Urinary bladder (tissue), 4 donors: ENCODE measurements around the gene COQ9. TPM values are rescaled to one million over a fixed set of nuclear protein-coding genes. Genes with fewer than 3 reads are reported as not detected.
"Not testable (repeated sequence)": the region's sequence is repeated elsewhere in the genome, so short reads cannot be mapped to it uniquely, and the experiment has no call there.

Experiments
- DNase-seq: peaks from one replicate; pipeline ENCODE4 v3.0.0-alpha.2; 2015; ENCODE audit errors: extremely low spot score
- H3K27ac ChIP-seq: one replicate; pipeline ENCODE4 v1.5.1; 2013; ENCODE audit warnings: low read depth, mild to moderate bottlenecking, moderate library complexity
- H3K36me3 ChIP-seq: one replicate; pipeline ENCODE4 v1.6.1; 2013; ENCODE audit warnings: mild to moderate bottlenecking, moderate library complexity; ENCODE audit not compliant: insufficient read depth
- H3K4me1 ChIP-seq: one replicate; pipeline ENCODE4 v1.6.1; 2013; ENCODE audit warnings: mild to moderate bottlenecking, moderate library complexity; ENCODE audit not compliant: insufficient read depth
- H3K4me3 ChIP-seq: one replicate; pipeline ENCODE4 v1.5.1; 2013; ENCODE audit warnings: low read depth, low read length
- WGBS: extraction: QIAGEN DNeasy Blood & Tissue Kit; methylation state at CpG from one replicate; pipeline ENCODE4 v1.1.7; 2013; 5-methylcytosine and 5-hydroxymethylcytosine counted together
- polyA plus RNA-seq: library from polyadenylated mRNA; stranded (reverse); fragments of 200-250 nt; gene quantifications from one replicate; pipeline ENCODE4 v1.2.3, GENCODE V29; 2013
- total RNA-seq: library from RNA; depleted of rRNA; stranded (reverse); fragments of >200 nt; gene quantifications from one replicate; pipeline ENCODE4 v1.2.3, GENCODE V29; 2014
- donor health status: healthy with polysubstance abuse.
- donor health status: healthy.

Gene COQ9
- total and polyA plus RNA-seq, 2 donors, result 37.0 to 97.6 TPM

GRCh38 chr16:57497121-57497520 lies 49.8 kb downstream of the COQ9 start:
- H3K4me1 ChIP-seq, result no peaks in the 10 kb centered on the region
- no peak overlapping the region for H3K27ac ChIP-seq
- no peak overlapping the region for H3K4me3 ChIP-seq
- 57% methylated on average over 13 of the region's 13 CpGs for WGBS
- no peaks in the 10 kb centered on the region for H3K36me3 ChIP-seq
- DNase-seq, result no peak

GRCh38 chr16:57498031-57498430 lies 50.8 kb downstream of the COQ9 start:
- H3K36me3 ChIP-seq, result no peaks in the 10 kb centered on the region
- no peaks in the 10 kb centered on the region for H3K4me1 ChIP-seq
- H3K4me3 ChIP-seq, result no peak overlapping the region
- DNase-seq, result no peak
- no peak overlapping the region for H3K27ac ChIP-seq
- WGBS, result 94% methylated on average over 4 of the region's 4 CpGs

GRCh38 chr16:57499941-57500340 lies 52.7 kb downstream of the COQ9 start:
- not testable (repeated sequence) for H3K4me3 ChIP-seq, H3K4me1 ChIP-seq, DNase-seq, H3K27ac ChIP-seq, H3K36me3 ChIP-seq
- 89% methylated on average over 11 of the region's 11 CpGs for WGBS

GRCh38 chr16:57500578-57501111 lies 53.4 kb downstream of the COQ9 start:
- H3K36me3 ChIP-seq, result no peaks in the 10 kb centered on the region
- no peaks in the 10 kb centered on the region for H3K4me1 ChIP-seq
- H3K27ac ChIP-seq, result no peak overlapping the region
- no peak for DNase-seq
- no peak overlapping the region for H3K4me3 ChIP-seq
- WGBS, result 54% methylated on average over 9 of the region's 9 CpGs

GRCh38 chr16:57501492-57501891 lies 54.2 kb downstream of the COQ9 start:
- WGBS, result 80% methylated on average over 7 of the region's 7 CpGs
- DNase-seq, result no peak
- Histone ChIP-seq H3K4me1 (no peaks in the 10 kb centered on the region), H3K36me3 (no peaks in the 10 kb centered on the region), H3K4me3 (no peak overlapping the region), H3K27ac (no peak overlapping the region)

GRCh38 chr16:57502048-57502775 lies 54.9 kb downstream of the COQ9 start:
- WGBS, result 72% methylated on average over 12 of the region's 12 CpGs
- H3K4me3 ChIP-seq, result no peak overlapping the region
- H3K27ac ChIP-seq, result no peak overlapping the region
- DNase-seq, result no peak
- no peaks in the 10 kb centered on the region for H3K36me3 ChIP-seq
- H3K4me1 ChIP-seq, result no peaks in the 10 kb centered on the region

- 64% methylated on average over 15 of the region's 15 CpGs for WGBS
- no peaks in the 10 kb centered on the region for H3K4me1 ChIP-seq
- no peak overlapping the region for H3K27ac ChIP-seq
- H3K36me3 ChIP-seq, result no peaks in the 10 kb centered on the region
- H3K4me3 ChIP-seq, result no peak overlapping the region
- no peak for DNase-seq
Observed at GRCh38 chr16:57503366-57503765, 56.1 kb downstream of the COQ9 start.

GRCh38 chr16:57504001-57504400 lies 56.7 kb downstream of the COQ9 start:
- WGBS, result 61% methylated on average over 6 of the region's 6 CpGs

GRCh38 chr16:57504491-57504890 lies 57.2 kb downstream of the COQ9 start:
- Histone ChIP-seq H3K4me3 (no peak overlapping the region), H3K27ac (no peak overlapping the region), H3K36me3 (no peaks in the 10 kb centered on the region), H3K4me1 (no peaks in the 10 kb centered on the region)
- 85% methylated on average over 5 of the region's 5 CpGs for WGBS
- no peak for DNase-seq

More at GRCh38 chr16:57504001-57504400, 56.7 kb downstream of the COQ9 start:
- Histone ChIP-seq H3K36me3 (no peaks in the 10 kb centered on the region), H3K4me1 (no peaks in the 10 kb centered on the region), H3K4me3 (no peak overlapping the region), H3K27ac (no peak overlapping the region)
- no peak for DNase-seq

GRCh38 chr16:57505169-57505568 lies 57.9 kb downstream of the COQ9 start:
- H3K36me3 ChIP-seq, result no peaks in the 10 kb centered on the region
- no peak overlapping the region for H3K4me3 ChIP-seq
- WGBS, result 76% methylated on average over 6 of the region's 6 CpGs
- H3K27ac ChIP-seq, result no peak overlapping the region
- no peaks in the 10 kb centered on the region for H3K4me1 ChIP-seq
- no peak for DNase-seq

GRCh38 chr16:57507136-57508034 lies 60.1 kb downstream of the COQ9 start:
- Histone ChIP-seq H3K4me1 (no peaks in the 10 kb centered on the region), H3K36me3 (no peaks in the 10 kb centered on the region), H3K4me3 (no peak overlapping the region), H3K27ac (no peak overlapping the region)
- 68% methylated on average over 13 of the region's 13 CpGs for WGBS
- no peak for DNase-seq

GRCh38 chr16:57508035-57508425 lies 60.8 kb downstream of the COQ9 start:
- H3K36me3 ChIP-seq, result no peaks in the 10 kb centered on the region
- no peak overlapping the region for H3K27ac ChIP-seq
- H3K4me3 ChIP-seq, result no peak overlapping the region
- WGBS, result 88% methylated on average over 3 of the region's 3 CpGs
- DNase-seq, result no peak
- no peaks in the 10 kb centered on the region for H3K4me1 ChIP-seq

- Histone ChIP-seq H3K4me1 (no peaks in the 10 kb centered on the region), H3K4me3 (no peak overlapping the region), H3K36me3 (no peaks in the 10 kb centered on the region), H3K27ac (no peak overlapping the region)
- no peak for DNase-seq
- 59% methylated on average over 12 of the region's 12 CpGs for WGBS
Observed at GRCh38 chr16:57509231-57509923, 62.1 kb downstream of the COQ9 start.
